ENCODE measurements around the gene GYG2.
"Not testable (repeated sequence)": the region's sequence is repeated elsewhere in the genome, so short reads cannot be mapped to it uniquely, and the experiment has no call there.

The GYG2 gene

DNA sequence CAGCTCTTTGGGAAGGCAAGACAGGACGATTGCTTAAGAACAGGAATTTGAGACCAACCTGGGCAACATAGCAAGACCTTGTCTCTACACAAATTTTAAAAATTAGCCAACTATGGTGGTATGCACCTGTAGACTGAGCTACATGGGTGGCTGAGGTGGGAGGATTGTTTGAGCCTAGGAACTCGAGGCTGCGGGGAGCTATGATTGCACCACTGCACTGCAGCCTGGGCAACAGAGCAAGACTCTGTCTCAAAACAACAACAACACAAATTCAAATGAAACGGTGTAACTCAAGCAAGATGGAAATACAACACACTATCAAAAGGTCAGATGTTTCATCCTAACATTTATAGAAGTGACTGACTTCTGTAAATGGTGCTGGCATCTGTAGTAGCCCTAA, 39.8 kb upstream of the GYG2 start:
- H3K27ac ChIP-seq: no peak overlapping the region
- TF ChIP-seq, protein P1, sequence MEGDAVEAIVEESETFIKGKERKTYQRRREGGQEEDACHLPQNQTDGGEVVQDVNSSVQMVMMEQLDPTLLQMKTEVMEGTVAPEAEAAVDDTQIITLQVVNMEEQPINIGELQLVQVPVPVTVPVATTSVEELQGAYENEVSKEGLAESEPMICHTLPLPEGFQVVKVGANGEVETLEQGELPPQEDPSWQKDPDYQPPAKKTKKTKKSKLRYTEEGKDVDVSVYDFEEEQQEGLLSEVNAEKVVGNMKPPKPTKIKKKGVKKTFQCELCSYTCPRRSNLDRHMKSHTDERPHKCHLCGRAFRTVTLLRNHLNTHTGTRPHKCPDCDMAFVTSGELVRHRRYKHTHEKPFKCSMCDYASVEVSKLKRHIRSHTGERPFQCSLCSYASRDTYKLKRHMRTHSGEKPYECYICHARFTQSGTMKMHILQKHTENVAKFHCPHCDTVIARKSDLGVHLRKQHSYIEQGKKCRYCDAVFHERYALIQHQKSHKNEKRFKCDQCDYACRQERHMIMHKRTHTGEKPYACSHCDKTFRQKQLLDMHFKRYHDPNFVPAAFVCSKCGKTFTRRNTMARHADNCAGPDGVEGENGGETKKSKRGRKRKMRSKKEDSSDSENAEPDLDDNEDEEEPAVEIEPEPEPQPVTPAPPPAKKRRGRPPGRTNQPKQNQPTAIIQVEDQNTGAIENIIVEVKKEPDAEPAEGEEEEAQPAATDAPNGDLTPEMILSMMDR (conservative IDR thresholded peaks at IDR 0.05): no peak

DNA sequence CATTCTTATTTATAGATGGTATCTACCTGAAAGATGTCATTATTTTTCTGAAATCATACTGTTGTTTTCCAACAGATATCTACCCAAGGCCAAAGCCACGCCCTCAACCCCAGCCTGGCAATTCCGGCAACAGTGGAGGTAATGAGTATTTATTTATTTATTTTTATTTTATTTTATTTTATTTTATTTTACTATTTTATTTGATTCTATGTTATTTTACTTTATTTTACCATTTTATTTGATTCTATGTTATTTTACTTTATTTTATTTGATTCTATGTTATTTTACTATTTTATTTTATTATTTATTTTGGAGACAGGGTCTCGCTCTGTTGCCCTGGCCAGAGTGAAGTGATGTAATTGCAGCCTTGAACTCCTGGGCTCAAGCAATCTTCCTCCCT, 39.2 kb upstream of the GYG2 start:
- no peak overlapping the region for H3K27ac ChIP-seq
- TF ChIP-seq, protein P1 (conservative IDR thresholded peaks at IDR 0.05): no peak

DNA sequence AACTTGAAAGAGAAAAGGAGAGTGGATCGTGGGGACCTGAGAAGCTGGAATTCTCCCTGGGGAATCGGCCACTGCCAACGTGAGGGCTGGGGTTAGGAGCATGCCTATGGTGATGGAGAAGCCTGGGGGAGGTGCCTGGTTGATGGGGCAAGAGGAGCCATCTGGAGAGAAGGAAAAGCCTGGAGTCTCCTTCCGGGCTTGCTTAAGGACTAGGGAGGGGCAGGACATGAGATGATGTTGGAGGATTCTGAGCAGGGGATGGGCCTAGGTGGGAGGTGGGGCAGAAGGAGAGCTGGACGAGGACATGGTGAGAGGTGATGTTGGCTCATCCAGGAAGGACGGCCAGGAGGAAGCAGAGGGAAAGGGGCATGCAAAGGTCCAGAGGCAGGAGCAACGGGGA, 35.0 kb upstream of the GYG2 start:
- TF ChIP-seq, protein P1 (conservative IDR thresholded peaks at IDR 0.05): no peak
- no peak overlapping the region for H3K27ac ChIP-seq

DNA sequence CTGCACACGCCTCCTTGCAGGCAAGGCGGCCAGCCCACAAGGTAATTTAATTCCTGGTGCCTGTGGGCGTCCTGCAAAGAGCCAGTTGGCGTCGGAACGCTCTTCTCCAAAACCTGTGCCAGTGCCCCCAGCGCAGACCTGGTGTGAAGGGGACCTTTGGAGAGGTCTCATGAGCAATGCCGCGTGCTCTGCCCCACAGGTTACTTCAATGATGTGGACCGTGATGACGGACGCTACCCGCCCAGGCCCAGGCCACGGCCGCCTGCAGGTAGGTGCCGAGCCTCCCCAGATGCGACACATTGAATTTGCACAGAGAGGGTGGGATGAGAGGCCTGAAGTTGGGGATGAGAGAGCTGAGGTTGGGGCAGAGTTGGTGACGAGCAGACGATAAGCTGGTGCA, 34.4 kb upstream of the GYG2 start:
- TF ChIP-seq, protein P1 (conservative IDR thresholded peaks at IDR 0.05): no peak

DNA sequence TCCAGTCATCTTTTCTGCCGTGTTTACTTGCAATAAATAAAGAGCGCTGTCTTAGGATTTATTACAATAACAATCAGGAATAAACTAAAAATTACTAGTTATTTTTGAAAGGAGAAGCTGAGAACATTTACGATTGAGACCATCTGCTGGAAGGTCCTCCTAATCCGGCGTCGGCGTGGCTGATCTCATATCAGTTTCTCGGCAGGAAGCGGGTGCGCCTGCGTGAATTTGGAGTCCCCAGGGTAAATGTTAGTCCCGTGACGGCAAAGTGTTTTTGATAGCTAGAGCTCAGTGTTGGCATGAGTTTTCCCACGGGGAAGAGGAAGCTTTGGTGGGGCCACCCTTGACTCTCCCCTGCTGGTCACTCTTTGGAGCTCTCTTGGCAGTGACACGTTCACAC, 31.9 kb upstream of the GYG2 start:
- not testable (repeated sequence) for H3K27ac ChIP-seq

More for the DNA sequence above, 34.4 kb upstream of the GYG2 start:
- H3K27ac ChIP-seq: no peak overlapping the region

DNA sequence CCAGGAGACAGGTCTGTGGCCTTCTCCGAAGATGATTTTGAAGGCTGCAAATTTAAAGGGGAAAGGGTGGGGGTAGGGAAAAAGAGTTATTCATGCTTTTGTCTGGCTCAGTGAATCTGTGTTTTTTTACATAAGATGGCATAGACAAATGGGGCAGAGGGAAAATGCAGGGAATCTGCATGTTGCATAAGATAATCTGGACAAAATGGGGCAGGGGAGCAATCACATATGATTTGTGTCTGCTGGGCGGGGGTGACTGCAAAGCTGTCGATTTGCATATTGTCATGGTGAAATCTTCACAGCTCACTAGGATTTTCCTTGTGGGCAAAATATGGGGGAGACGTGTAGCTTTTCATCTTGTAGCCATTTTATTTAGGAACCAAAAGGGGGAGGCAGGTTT, 29.4 kb upstream of the GYG2 start:
- H3K27ac ChIP-seq: no peak overlapping the region
- TF ChIP-seq, protein P1 (conservative IDR thresholded peaks at IDR 0.05): no peak

DNA sequence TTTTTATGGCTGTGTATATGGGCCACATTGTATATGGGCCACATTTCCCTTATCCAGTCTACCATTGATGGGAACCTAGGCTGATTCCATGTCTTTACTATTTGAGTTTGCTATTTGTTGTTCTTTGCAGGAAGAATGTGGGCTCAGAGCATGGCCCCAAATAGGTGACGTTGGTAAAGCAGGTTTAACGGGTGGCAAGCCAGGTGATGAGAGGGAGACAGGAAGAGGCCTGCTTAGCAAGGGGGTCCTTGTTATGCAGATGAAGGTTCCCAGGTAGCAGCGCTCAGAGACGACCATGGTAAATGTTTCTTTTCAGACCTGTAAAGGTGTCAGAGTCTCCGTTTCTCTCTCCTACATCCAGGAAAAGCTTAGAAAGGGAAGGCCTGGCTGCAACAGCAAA, 28.8 kb upstream of the GYG2 start:
- H3K27ac ChIP-seq: not testable (repeated sequence)

DNA sequence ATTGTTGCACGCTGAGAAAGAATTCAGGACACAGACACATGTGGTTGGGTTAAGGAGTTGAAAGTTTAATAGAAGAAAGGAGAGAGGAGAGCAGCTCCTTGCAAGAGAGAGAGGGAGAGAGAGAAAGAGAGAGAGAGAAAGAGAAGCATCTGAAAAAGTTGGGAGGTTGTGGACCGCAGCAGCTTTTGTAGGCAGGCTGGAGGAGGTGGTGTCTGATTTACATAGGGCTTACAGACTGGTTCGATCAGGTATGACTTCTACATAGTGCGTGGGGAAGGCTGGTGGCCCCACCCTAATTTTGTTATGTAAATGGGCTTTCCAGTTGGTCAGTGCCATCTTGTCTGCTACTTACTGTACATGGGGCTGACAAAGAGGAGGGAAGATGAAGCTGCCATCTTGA, 27.5 kb upstream of the GYG2 start:
- H3K27ac ChIP-seq: no peak overlapping the region
- TF ChIP-seq, protein P1 (conservative IDR thresholded peaks at IDR 0.05): no peak

DNA sequence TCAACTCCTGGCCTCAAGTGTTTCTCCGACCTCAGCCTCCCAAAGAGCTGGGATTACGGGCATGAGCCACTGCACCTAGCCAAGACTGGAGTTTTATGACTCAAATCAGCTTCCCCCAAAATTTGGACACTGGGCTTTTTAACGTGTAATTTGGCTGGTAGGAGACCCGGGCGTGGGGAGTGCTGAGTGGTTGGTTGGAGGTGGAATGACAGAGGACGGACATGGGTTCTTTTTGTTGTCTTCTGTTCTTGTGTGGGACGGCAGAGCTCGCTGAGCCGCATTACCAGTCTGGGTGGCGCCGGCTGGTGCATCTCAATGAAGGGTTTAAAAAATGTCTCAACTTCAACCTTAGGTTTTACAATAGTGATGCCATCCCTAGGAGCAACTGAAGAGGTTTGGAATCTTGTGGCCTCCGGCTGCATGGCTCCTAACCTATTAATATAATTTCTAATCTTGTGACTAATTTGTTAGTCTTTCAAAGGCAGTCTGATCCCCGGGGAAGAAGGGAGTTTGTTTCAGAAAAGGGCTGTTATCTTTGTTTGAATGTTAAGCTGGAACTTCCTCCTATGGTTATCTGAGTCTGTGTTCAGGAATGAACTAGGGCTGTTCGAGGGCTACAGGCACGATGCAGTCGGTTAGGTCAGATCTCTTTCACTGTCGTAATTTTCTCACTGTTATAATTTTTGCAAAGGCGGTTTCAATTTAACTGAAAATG, 26.2 kb upstream of the GYG2 start:
- not testable (repeated sequence) for H3K27ac ChIP-seq

DNA sequence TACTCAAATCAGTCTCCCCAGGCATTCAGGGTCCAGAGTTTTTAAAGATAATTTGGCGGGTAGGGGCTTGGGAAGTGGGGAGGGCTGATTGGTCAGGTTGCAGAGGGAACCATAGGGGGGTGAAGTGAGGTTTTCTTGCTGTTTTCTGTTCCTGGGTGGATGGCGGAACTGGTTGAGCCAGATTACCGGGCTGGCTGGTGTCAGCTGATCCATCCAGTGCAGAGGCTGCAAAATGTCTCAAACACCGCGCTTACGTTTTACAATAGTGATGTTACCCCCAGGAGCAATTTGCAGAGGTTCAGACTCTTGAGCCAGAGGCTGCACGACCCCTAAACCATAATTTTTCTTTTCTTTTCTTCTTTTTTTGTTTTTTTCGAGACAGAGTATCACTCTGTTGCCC, 25.2 kb upstream of the GYG2 start:
- H3K27ac ChIP-seq: not testable (repeated sequence)

DNA sequence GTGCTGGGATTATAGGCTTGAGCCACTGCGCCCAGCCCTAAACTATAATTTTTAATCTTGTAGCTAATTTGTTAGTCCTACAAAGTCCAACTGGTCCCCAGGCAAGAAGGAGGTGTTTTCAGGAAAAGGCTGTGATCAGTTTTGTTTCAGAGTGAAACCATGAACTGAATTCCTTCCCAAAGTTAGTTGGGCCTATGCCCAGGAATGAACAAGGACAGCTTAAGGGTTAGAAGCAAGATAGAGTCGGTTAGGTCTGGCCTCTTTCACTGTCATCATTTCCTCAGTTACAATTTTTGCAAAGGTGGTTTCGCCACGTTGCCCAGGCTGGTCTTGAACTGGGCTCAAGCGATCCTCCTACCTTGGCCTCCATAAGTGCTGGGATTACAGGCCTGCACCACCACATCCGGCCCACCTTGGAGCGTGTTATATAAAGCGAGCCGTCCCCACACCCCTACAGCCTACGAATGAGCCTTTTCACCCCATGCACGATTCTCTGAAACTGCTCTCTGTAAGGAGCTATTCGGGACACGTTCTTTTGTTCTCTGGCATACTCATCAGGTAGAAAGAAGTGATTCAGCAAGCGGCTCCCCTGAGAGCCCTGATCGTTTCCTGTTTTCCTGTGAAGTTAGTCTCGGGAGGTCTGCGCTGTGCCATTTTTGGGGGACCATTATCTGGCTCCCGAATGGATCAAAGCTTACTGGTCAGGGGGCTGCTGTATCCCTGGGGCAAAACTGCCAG, 24.5 kb upstream of the GYG2 start:
- H3K27ac ChIP-seq: not testable (repeated sequence)

DNA sequence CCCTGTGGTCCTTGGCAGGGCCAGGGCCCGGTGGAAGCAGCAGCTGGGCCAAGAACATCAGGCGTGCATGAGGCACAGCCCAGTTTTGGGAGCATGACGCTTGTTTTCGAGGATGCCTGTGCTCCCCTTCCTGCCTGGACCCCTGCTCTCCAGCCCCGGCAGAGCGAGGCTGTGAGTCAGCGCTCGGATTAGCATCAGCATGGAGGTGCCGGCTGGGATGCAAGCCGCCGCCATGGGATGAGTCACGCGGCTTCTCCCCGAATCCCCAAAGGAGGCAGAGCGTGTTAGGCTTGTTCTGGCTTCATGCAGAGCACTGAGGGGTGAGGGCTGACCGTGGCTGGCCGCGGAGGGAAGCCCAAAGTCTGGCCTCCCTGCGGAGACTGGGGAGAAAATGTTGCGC, 23.9 kb upstream of the GYG2 start:
- not testable (repeated sequence) for H3K27ac ChIP-seq
